ENCODE results near the gene CCDC117.
A peak's percentile ranks its signal among the peaks of the same experiment; 100 is the strongest.

Gene CCDC117

DNA sequence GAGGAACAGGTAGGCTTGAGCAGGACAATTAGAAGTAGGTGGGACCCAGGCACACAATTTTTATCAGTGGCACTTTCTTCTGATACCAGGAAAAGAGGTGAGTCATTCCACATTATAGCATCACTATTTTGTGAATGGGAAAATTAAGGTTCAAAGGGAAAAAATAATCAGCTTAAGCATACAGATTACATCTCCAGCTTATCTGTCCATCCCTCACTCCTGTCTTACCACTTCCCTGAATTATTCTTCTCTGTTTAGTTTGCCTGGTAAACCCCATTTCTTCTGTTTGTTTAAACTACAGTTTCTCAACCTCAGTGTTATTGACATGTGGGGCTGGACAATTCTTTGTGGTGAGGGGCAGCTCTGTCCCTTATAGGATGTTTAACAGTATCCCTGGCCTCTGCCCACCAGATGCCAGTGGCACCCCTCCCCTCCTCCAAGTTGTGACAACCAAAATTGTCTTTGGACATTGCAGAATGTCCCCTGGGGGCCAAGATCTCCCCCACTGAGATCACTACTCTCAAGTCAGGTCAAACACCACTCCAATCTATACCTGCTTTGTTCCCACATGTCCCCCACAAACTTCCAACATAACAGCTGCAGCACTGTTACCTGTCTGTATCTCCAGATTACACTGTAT lies 36.3 kb downstream of the CCDC117 start:
- TF ChIP-seq, protein P1, sequence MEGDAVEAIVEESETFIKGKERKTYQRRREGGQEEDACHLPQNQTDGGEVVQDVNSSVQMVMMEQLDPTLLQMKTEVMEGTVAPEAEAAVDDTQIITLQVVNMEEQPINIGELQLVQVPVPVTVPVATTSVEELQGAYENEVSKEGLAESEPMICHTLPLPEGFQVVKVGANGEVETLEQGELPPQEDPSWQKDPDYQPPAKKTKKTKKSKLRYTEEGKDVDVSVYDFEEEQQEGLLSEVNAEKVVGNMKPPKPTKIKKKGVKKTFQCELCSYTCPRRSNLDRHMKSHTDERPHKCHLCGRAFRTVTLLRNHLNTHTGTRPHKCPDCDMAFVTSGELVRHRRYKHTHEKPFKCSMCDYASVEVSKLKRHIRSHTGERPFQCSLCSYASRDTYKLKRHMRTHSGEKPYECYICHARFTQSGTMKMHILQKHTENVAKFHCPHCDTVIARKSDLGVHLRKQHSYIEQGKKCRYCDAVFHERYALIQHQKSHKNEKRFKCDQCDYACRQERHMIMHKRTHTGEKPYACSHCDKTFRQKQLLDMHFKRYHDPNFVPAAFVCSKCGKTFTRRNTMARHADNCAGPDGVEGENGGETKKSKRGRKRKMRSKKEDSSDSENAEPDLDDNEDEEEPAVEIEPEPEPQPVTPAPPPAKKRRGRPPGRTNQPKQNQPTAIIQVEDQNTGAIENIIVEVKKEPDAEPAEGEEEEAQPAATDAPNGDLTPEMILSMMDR (IDR thresholded peaks at IDR 0.05): no peak
- Histone ChIP-seq H3K4me3 (no peak overlapping the region), H3K27ac (no peak overlapping the region)
- no peak for DNase-seq (ENCODE audit: low spot score)

DNA sequence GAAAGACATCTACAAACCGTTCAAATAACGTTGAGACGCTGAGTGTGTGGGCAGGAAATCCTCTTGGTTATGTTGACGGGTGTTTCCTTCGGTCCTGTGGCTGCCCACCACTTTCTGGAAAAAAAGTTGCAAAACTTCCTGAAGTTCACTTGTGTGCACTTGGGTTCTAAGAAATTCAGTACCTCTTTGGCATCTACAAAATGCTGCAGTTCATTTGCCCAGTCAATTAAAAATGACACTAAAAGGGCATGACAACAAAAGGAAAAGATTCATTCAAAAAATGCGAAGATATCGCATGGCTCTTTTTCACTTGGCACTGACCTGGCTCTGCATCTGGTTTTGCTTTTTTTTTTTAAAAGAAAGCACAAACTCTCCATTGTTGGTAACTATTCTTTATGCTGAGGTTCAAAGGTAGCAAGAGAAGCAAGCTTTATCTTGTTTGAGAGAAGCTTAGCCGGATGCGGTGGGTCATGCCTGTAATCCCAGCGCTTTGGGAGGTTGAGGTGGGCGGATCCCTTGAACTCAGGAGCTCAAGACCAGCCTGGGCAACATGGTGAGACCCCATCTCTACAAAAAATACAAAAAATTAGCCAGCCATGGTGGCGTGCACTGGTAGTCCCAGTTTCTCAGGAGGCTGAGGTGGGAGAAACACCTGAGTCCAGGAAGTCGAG lies 38.5 kb downstream of the CCDC117 start:
- DNase-seq (ENCODE audit: low spot score): no peak
- TF ChIP-seq, protein P1 (IDR thresholded peaks at IDR 0.05): no peak
- peak overlapping the region in 1 of 2 donors; percentile 36 for H3K27ac ChIP-seq
- no peak overlapping the region for H3K4me3 ChIP-seq

DNA sequence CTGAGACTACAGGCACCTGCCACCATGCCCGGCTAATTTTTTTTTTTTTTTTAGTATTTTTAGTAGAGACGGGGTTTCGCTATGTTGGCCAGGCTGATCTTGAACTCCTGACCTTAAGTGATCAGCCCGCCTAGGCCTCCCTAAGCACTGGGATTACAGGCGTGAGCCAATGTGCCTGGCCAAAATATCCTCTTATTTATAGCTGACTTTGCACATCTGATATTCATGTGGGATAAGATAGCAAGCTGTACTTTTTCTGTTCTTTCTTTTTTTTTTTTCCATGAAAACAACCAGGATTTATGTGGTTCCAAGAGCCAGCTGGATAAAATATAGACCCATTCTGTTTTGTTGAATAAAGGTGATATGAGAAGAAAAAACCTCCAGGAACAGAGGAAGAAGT lies 40.0 kb downstream of the CCDC117 start:
- Histone ChIP-seq H3K4me3 (no peak overlapping the region), H3K27ac (peak overlapping the region in 1 of 2 donors; percentile 65)
- TF ChIP-seq, protein P1 (IDR thresholded peaks at IDR 0.05): no peak
- no peak for DNase-seq (ENCODE audit: low spot score)

DNA sequence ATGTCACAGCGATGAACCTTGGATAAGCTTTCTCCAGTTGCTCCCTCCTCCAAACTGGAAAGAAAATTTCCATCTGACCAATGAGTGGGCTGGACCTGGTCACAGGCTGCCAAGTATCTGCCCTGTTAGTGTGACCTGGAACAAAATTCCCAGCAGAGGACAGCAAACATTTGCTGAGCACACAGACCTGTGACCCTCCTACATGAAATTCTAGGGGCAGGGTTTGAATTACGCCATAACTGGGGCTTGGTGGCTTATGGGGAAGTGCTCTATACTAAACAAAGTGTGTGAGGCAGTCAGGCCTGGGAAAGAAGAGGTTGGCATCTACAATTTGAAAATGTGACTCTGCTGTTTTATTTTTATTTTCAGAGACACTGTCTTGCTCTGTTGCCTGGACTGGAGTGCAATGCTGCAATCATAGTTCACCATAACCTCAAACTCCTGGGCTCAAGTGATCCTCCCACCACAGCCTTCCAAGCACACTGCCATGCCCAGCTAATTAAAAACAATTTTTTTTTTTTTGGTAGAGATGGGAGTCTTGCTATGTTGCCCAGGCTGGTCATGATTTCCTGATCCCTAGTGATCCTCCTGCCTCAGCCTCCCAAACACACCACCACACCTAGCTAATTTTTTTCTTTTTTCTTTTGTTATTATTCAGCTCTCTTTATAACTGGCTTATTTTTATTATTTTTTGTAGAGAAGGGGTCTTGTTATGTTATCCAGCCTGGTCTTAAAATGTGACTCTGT lies 41.5 kb downstream of the CCDC117 start:
- H3K4me3 ChIP-seq: no peak overlapping the region
- TF ChIP-seq, protein P1 (IDR thresholded peaks at IDR 0.05): no peak
- DNase-seq (ENCODE audit: low spot score): no peak
- peak overlapping the region; percentile 28 to 65 for H3K27ac ChIP-seq

- no peak overlapping the region for H3K4me3 ChIP-seq
- TF ChIP-seq, protein P1 (IDR thresholded peaks at IDR 0.05): no peak
- no peak for DNase-seq (ENCODE audit: low spot score)
- no peak overlapping the region for H3K27ac ChIP-seq
Observed at GRCh38 chr22:28815111-28815510, 42.6 kb downstream of the CCDC117 start.

DNA sequence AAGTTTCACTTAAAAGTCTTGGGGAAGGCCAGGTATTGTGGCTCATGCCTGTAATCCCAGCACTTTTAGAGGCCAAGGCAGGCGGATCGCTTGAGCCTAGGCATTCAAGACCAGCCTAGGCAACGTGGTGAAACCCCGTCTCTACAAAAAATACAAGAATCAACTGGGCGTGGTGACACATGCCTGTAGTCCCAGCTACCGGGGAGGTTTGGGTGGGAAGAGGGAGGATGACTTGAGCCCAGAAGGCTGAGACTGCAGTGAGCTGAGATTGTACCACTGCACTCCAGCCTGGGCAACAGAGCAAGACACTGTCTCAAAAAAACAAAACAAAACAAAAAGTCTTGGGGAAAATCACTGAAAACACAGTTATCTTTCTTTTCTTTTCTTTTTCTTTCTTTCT lies 43.2 kb downstream of the CCDC117 start:
- Histone ChIP-seq H3K27ac (no peak overlapping the region), H3K4me3 (no peak overlapping the region)
- DNase-seq (ENCODE audit: low spot score): no peak
- TF ChIP-seq, protein P1 (IDR thresholded peaks at IDR 0.05): no peak

All from coronary artery (tissue), 2 donors.